Cerebellar nuclear complex (tissue), 1 donor: Measurements from ENCODE around the gene SNRNP70.

Experiments used
- DNase-seq, 2 experiments: peaks; one replicate each; lab custom pipeline; 2025; lab: John Stamatoyannopoulos, UW

SNRNP70 gene

DNA sequence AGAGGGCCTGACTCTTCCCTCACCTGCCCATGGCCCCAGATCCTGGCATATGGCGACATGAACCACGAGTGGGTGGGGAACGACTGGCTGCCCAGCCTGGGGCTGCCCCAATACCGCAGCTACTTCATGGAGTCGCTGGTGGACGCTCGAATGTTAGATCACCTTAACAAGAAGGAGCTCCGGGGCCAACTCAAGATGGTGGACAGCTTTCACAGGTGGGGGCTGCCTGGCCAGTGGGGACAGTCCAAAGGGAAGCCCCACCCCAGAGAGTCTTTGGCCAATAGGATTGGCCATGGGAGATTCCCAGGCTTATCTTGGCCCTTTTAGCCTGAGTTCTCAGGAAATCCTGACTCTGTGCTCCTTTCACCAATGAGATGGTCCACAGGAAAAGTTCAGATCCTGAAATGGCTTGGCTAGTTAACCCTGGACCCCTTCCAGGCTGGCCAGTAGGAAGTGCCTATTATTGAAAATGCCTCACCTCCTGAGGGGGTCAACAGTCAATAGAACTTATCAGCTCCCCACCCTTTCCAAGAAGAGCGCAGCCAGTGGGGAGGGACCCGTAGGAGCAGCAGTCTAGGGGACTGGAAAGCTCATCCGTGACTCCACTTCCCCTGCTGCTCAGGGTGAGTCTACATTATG is 62.9 kb downstream of the SNRNP70 start:
- no peak for DNase-seq

DNA sequence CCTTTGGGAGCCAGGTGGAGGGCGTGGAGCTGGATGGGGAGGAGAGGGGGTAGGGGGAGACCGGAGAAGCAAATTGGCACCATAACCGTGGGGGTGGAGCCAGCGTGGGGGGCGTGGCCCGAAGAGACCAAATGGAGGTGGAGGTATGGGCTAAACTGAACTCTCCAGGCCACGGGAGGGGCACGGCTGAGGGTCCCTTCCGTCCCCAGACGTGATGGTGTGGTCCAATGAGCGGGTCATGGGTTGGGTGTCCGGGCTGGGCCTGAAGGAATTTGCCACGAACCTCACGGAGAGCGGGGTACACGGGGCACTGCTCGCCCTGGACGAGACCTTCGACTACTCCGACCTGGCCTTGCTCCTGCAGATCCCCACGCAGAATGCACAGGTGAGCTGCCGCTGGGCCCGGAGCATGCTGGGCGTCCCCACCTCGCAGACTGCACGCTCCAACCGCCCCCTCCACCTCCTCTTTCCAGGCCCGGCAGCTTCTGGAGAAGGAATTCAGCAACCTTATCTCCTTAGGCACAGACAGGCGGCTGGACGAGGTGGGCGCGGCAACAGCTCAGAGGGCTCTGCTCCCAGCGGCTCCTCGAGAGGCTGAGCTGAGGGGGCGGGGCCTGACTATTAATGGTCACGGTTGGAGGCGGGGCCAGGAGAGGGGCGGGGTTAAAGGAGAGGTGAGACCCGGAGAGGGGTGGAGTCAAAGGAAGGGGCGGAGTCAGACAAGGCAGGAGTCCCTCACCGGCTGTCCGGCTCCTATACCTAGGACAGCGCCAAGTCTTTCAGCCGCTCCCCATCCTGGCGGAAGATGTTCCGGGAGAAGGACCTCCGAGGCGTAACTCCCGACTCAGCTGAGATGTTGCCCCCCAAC is 63.8 kb downstream of the SNRNP70 start:
- peak; percentile 85 to 93 for DNase-seq

- peak in 1 of 2 experiments; percentile 45 for DNase-seq
Observed at GRCh38 chr19:49149652-49150105, 64.4 kb downstream of the SNRNP70 start.

GRCh38 chr19:49150106-49150943 is 65.1 kb downstream of the SNRNP70 start:
- peak; percentile 26 to 59 for DNase-seq

DNA sequence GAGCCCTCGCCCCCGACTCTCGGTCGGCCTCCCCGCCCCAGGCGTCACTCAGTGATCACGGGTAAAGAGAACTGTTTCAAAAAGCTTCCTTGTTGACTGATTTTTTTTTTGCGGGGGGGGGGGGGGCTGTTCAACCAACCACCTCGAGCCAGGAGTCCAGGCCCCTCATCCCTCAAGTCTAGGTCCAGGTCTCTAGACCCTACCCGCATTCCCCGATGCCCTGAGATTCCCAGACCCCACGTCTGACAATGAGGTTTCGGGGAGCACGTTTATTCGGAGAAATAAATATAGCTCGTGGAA is 65.6 kb downstream of the SNRNP70 start:
- no peak for DNase-seq

- DNase-seq = peak in 1 of 2 experiments; percentile 8
Observed at GRCh38 chr19:49151267-49152118, 66.2 kb downstream of the SNRNP70 start.

DNA sequence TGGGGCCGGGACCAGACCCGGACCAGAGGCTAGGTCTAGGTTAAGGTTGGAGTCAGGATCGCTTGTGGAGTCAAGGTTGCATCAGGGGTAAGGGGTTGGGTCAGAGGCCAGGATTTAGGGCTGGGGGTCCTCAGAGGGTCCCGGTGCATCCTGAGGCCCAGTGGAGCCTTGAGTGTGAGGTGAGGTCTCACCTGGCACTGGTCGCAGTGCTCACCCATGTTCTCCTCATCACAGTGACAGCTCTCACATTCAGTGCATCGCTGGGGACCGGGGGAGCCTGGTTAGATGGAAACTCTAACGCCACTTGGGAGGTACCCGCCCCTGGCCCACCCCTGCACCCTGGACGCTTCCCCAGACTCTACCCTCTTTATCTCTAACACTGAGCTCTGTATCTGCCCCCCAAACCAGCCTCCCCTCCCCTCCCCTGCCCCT is 66.9 kb downstream of the SNRNP70 start:
- DNase-seq = no peak

- no peak for DNase-seq
Observed at GRCh38 chr19:49153167-49153809, 68.0 kb downstream of the SNRNP70 start.

DNA sequence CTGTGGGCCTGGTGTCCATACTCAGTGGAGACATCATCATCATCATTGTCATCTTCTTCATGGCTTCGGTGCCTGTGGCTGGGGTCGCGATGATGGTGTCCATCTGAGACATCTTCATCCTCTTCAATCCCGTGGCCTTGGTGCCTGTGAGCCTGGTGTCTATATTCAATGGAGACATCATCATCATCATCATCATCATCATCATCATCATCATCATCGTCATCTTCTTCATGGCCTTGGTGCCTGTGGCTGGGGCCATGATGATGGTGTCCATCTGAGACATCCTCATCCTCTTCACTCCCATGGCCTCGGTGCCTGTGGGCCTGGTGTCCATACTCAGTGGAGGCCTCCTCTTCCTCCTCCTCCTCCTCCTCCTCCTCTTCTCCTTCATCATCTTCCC is 69.0 kb downstream of the SNRNP70 start:
- no peak for DNase-seq

GRCh38 chr19:49155005-49155819 is 70.0 kb downstream of the SNRNP70 start, which contains the start of gene HRC:
HRC (minus strand) TSS chr19:49155396; CDS start chr19:49155237, 159 bp downstream.
- DNase-seq = no peak

GRCh38 chr19:49155820-49156346 is 70.6 kb downstream of the SNRNP70 start:
- DNase-seq = no peak

GRCh38 chr19:49157445-49158224 is 72.4 kb downstream of the SNRNP70 start, which contains the start of gene TRPM4:
TRPM4 (plus strand) TSS chr19:49157792; CDS start chr19:49157867, 75 bp downstream.
- DNase-seq = peak in 1 of 2 experiments; percentile 1
